ENCODE measurements around the gene VPS13D.

- TF ChIP-seq IRF3 (IDR thresholded peaks at IDR 0.05; ENCODE audit: low read depth, low read length): no peak
- TF ChIP-seq CTCF (IDR thresholded peaks at IDR 0.05): no peak
- no peak for TF ChIP-seq CHD2 (IDR thresholded peaks at IDR 0.05; ENCODE audit: low read length, partially characterized antibody)
- TF ChIP-seq POLR2AphosphoS5 (IDR thresholded peaks at IDR 0.05; ENCODE audit: low read depth, low read length): no peak
- TF ChIP-seq JUND (IDR thresholded peaks at IDR 0.05): no peak
Observed at GRCh38 chr1:12433323-12434053, 203.7 kb downstream of the VPS13D start.

All from SK-N-SH (cell line).